Fibroblast of the conjunctiva (primary cell): ENCODE results near the gene CD80.

ENCODE experiments used
- DNase-seq: peaks from one replicate; pipeline ENCODE4 v3.0.0-alpha.2; 2010; ENCODE audit warnings: low read depth

Gene CD80

GRCh38 chr3:119497820-119498185, 61.6 kb downstream of the CD80 start:
- DNase-seq = peak; percentile 5

GRCh38 chr3:119494597-119494996, 64.8 kb downstream of the CD80 start:
- no peak for DNase-seq

GRCh38 chr3:119492810-119493209, 66.6 kb downstream of the CD80 start:
- DNase-seq = no peak

- no peak for DNase-seq
These were observed 67.3 kb downstream of the CD80 start for GRCh38 chr3:119492128-119492527.

GRCh38 chr3:119490153-119490552, 69.3 kb downstream of the CD80 start:
- no peak for DNase-seq

- no peak for DNase-seq
These were observed 73.9 kb downstream of the CD80 start for GRCh38 chr3:119485563-119485962.

GRCh38 chr3:119483101-119483500, 76.3 kb downstream of the CD80 start:
- DNase-seq = no peak

GRCh38 chr3:119481079-119481478, 78.3 kb downstream of the CD80 start:
- no peak for DNase-seq
